HEK293T (cell line): ENCODE data around the gene GPR137B.
"Not testable (repeated sequence)": the region's sequence is repeated elsewhere in the genome, so short reads cannot be mapped to it uniquely, and the experiment has no call there.

Experiments used
- CTCF ChIA-PET: fragments of 350-600 bp; formaldehyde crosslinking; extraction: SDS; loops from one replicate; lab custom pipeline; 2021; ENCODE audit warnings: antibody characterized with exemption, inconsistent platforms; lab: Yijun Ruan, JAX
- POLR2A ChIA-PET: fragments of 350-600 bp; formaldehyde crosslinking; extraction: SDS; loops from one replicate; lab custom pipeline; 2020; ENCODE audit warnings: antibody characterized with exemption, inconsistent platforms; lab: Yijun Ruan, JAX
- DNase-seq: peaks from one replicate; pipeline ENCODE4 v3.0.0; 2012; ENCODE audit warnings: mixed read lengths; ENCODE audit errors: extremely low spot score
- ARNT ChIP-seq: fragments of 450-650 bp; IDR thresholded peaks from 2 replicates; pipeline ENCODE4 v1.6.1; 2017; ENCODE audit warnings: mild to moderate bottlenecking
- BHLHE40 ChIP-seq: fragments of 450-650 bp; IDR thresholded peaks from 2 replicates; pipeline ENCODE4 v1.6.1; 2016; ENCODE audit warnings: mild to moderate bottlenecking, moderate library complexity, borderline replicate concordance
- CTBP1 ChIP-seq: fragments of 450-650 bp; IDR thresholded peaks from 2 replicates; pipeline ENCODE4 v1.6.1; 2016; ENCODE audit warnings: borderline replicate concordance
- ELF4 ChIP-seq: fragments of 450-650 bp; IDR thresholded peaks from 2 replicates; pipeline ENCODE4 v1.6.1; 2017; ENCODE audit warnings: antibody characterized with exemption
- FOXA1 ChIP-seq: fragments of 450-650 bp; IDR thresholded peaks from 2 replicates; pipeline ENCODE4 v1.6.1; 2016; ENCODE audit warnings: mild to moderate bottlenecking
- FOXK2 ChIP-seq: fragments of 450-650 bp; IDR thresholded peaks from 2 replicates; pipeline ENCODE4 v1.6.1; 2016; ENCODE audit warnings: mild to moderate bottlenecking
- FOXM1 ChIP-seq: fragments of 450-650 bp; IDR thresholded peaks from 2 replicates; pipeline ENCODE4 v1.6.1; 2017; ENCODE audit warnings: mild to moderate bottlenecking, borderline replicate concordance
- HDGF ChIP-seq: fragments of 450-650 bp; IDR thresholded peaks from 2 replicates; pipeline ENCODE4 v1.6.1; 2017; ENCODE audit warnings: antibody characterized with exemption, borderline replicate concordance
- L3MBTL2 ChIP-seq: fragments of 450-650 bp; conservative IDR thresholded peaks from 2 replicates; pipeline ENCODE4 v1.6.1; 2016; ENCODE audit warnings: mild to moderate bottlenecking
- LEF1 ChIP-seq: fragments of 450-650 bp; IDR thresholded peaks from 2 replicates; pipeline ENCODE4 v1.6.1; 2017; ENCODE audit warnings: mild to moderate bottlenecking, borderline replicate concordance
- NFRKB ChIP-seq: fragments of 450-650 bp; IDR thresholded peaks from 2 replicates; pipeline ENCODE4 v1.6.1; 2016; ENCODE audit warnings: mild to moderate bottlenecking, moderate library complexity
- PKNOX1 ChIP-seq: fragments of 450-650 bp; IDR thresholded peaks from 2 replicates; pipeline ENCODE4 v1.6.1; 2016
- SP1 ChIP-seq: fragments of 450-650 bp; IDR thresholded peaks from 2 replicates; pipeline ENCODE4 v1.6.1; 2017
- SUZ12 ChIP-seq: fragments of 450-650 bp; IDR thresholded peaks from 2 replicates; pipeline ENCODE4 v1.6.1; 2016; ENCODE audit warnings: mild to moderate bottlenecking
- TARDBP ChIP-seq: fragments of 450-650 bp; IDR thresholded peaks from 2 replicates; pipeline ENCODE4 v1.6.1; 2016
- ZNF384 ChIP-seq: fragments of 450-650 bp; IDR thresholded peaks from 2 replicates; pipeline ENCODE4 v1.6.1; 2016

Gene GPR137B

DNA sequence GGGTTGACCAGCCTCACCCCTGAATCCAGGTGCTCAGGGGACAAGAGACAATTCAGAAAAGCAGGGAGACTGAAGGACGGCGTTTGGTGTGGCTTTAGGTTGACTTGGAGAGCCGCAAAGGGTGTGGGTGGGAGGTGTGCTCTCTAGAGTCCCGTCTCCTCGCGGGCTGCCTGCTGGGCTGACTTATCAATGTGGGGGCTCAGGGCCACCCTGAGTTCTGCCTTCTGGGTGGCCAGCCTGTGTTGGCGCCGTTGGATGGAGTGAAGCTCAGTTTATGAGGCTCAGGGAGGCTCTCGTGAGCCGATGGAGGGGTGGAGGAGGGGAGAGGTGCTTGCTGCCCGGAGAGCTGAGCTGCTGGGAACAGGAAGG is 13.0 kb downstream of the GPR137B start:
- ChIA-PET POLR2A (interaction anchor here (0.8 kb wide), 1 partner anchor 328 kb away, joined by 3 read pairs; no protein-coding TSS in a partner anchor), CTCF (interaction anchor here (0.8 kb wide), 1 partner anchor 18 kb away, joined by 3 read pairs; no protein-coding TSS in a partner anchor)
- TF ChIP-seq L3MBTL2 (no peak), ARNT (no peak), PKNOX1 (no peak), FOXM1 (no peak), FOXK2 (no peak), TARDBP (no peak), SUZ12 (no peak), NFRKB (no peak), HDGF (no peak), LEF1 (no peak), SP1 (no peak), FOXA1 (no peak), ZNF384 (no peak), CTBP1 (no peak), BHLHE40 (no peak), ELF4 (no peak)
- DNase-seq, result no peak

DNA sequence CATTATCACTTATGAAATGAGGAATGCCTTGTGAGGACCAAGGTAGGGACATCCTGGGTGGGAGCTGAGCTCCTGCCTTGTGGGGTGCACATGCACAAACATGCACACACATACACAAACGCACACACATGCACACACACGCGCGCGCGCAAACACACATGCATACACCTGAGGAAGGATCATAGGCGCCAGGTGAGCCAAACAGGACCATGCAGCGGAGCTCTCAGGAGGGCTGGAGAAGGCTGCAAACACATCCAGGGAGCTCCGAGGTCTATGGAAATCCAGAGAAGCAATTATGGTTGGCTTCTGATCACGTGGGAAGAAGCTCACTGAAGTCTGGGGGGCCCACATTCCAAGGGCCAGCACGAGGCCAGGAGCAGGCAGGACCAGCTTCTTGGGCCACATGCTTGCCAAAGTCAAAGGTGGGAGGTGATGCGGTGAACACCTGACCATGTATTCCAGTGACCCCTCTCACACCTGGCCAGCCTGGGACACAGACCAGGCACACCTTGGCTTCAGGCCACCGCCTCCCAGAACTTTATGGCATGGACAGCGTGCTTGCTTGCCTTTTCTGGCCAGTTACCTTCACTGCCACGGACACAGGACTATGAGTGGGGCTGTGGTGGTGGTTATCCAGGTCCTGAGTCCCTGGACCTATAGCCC is 13.6 kb downstream of the GPR137B start:
- CTCF ChIA-PET, result interaction anchor here (0.8 kb wide), 1 partner anchor 19 kb away, joined by 3 read pairs; no protein-coding TSS in a partner anchor
- POLR2A ChIA-PET, result interaction anchor here (0.8 kb wide), 1 partner anchor 328 kb away, joined by 3 read pairs; no protein-coding TSS in a partner anchor
- TF ChIP-seq SP1, result no peak
- no peak for TF ChIP-seq FOXK2
- TF ChIP-seq FOXM1, result no peak
- no peak for TF ChIP-seq L3MBTL2
- no peak for TF ChIP-seq ARNT
- no peak for TF ChIP-seq ELF4
- no peak for TF ChIP-seq LEF1
- no peak for TF ChIP-seq FOXA1
- no peak for TF ChIP-seq NFRKB
- no peak for TF ChIP-seq SUZ12
- no peak for TF ChIP-seq BHLHE40
- no peak for TF ChIP-seq HDGF
- no peak for TF ChIP-seq CTBP1
- TF ChIP-seq PKNOX1, result no peak
- no peak for TF ChIP-seq ZNF384
- no peak for TF ChIP-seq TARDBP
- no peak for DNase-seq

- no peak for DNase-seq
- POLR2A ChIA-PET, result interaction anchor here (0.5 kb wide), 1 partner anchor 1174 kb away, joined by 3 read pairs; no protein-coding TSS in a partner anchor
- TF ChIP-seq FOXK2 (no peak), PKNOX1 (no peak), L3MBTL2 (no peak), SP1 (no peak), FOXA1 (no peak), NFRKB (no peak), FOXM1 (no peak), SUZ12 (no peak), HDGF (no peak), LEF1 (no peak)
- CTCF ChIA-PET, result no interaction called here
Measured at GRCh38 chr1:236156512-236157208, 14.3 kb downstream of the GPR137B start.

GRCh38 chr1:236158072-236158471 is 15.7 kb downstream of the GPR137B start:
- CTCF ChIA-PET, result interaction anchor here (0.6 to 0.7 kb wide), 4 partner anchors 233 to 446 kb away, joined by 3 read pairs; partner anchors contain the start of gene HEATR1
- DNase-seq, POLR2A ChIA-PET: not testable (repeated sequence)

DNA sequence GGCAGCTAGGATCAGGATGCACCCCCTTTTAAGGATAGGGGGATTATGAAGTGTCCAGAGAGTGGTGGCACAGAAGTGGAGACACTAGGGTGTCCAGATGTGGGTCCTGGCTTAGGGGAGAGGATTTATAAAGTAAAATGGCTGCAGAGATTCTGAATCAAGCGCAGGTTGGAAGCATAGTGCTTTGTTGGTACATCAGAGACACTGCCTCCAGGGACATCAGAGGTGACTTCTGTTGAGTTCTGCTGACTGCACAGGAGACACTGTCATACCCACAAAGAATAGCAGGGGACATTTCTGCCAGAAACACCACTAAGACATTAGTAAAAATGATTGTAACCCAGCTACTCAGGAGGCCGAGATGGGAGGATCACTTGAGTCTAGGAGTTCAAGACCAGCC is 16.4 kb downstream of the GPR137B start:
- no peak for TF ChIP-seq NFRKB
- TF ChIP-seq PKNOX1, result no peak
- no peak for TF ChIP-seq FOXA1
- TF ChIP-seq SUZ12, result no peak
- TF ChIP-seq HDGF, result no peak
- TF ChIP-seq FOXM1, result no peak
- no peak for TF ChIP-seq ARNT
- no peak for TF ChIP-seq ELF4
- TF ChIP-seq BHLHE40, result no peak
- no peak for TF ChIP-seq SP1
- TF ChIP-seq ZNF384, result no peak
- TF ChIP-seq LEF1, result no peak
- TF ChIP-seq TARDBP, result no peak
- no peak for TF ChIP-seq FOXK2
- no peak for TF ChIP-seq CTBP1
- TF ChIP-seq L3MBTL2, result no peak
- DNase-seq, result no peak
- CTCF ChIA-PET, result interaction anchor here (0.6 kb wide), 2 partner anchors 337 to 446 kb away, joined by 3 read pairs; partner anchors contain the start of gene HEATR1
- POLR2A ChIA-PET, result no interaction called here
